ENCODE results near the gene IQCK. TPM values are rescaled to one million over a fixed set of nuclear protein-coding genes. Genes with fewer than 3 reads are reported as not detected.

Gene IQCK
- total RNA-seq, 1 donor from 2014 or later = 19.9 TPM

- Histone ChIP-seq H3K4me3 (ENCODE audit: low read depth, low read length) (no peak overlapping the region), H3K27me3 (ENCODE audit: control insufficient read depth, insufficient read depth, low read length) (no peaks in the 10 kb centered on the region), H3K36me3 (ENCODE audit: control insufficient read depth, insufficient read depth, low read length) (no peaks in the 10 kb centered on the region)
- no peak for DNase-seq (ENCODE audit: low read depth)
- TF ChIP-seq CTCF (IDR thresholded peaks at IDR 0.05; ENCODE audit: insufficient read depth, low read length, poor library complexity, severe bottlenecking) = no peak
Observed at GRCh38 chr16:19848756-19849155, 130.7 kb downstream of the IQCK start.

- Histone ChIP-seq H3K36me3 (ENCODE audit: control insufficient read depth, insufficient read depth, low read length) (no peaks in the 10 kb centered on the region), H3K4me3 (ENCODE audit: low read depth, low read length) (no peak overlapping the region), H3K27me3 (ENCODE audit: control insufficient read depth, insufficient read depth, low read length) (no peaks in the 10 kb centered on the region)
- TF ChIP-seq CTCF (IDR thresholded peaks at IDR 0.05; ENCODE audit: insufficient read depth, low read length, poor library complexity, severe bottlenecking) = no peak
- DNase-seq (ENCODE audit: low read depth) = no peak
Observed at GRCh38 chr16:19850131-19850817, 132.2 kb downstream of the IQCK start.

- H3K27me3 ChIP-seq (ENCODE audit: control insufficient read depth, insufficient read depth, low read length) = no peaks in the 10 kb centered on the region
- no peaks in the 10 kb centered on the region for H3K36me3 ChIP-seq (ENCODE audit: control insufficient read depth, insufficient read depth, low read length)
- no peak for TF ChIP-seq CTCF (IDR thresholded peaks at IDR 0.05; ENCODE audit: insufficient read depth, low read length, poor library complexity, severe bottlenecking)
- H3K4me3 ChIP-seq (ENCODE audit: low read depth, low read length) = no peak overlapping the region
- no peak for DNase-seq (ENCODE audit: low read depth)
Observed at GRCh38 chr16:19851476-19851875, 133.4 kb downstream of the IQCK start.

- Histone ChIP-seq H3K27me3 (ENCODE audit: control insufficient read depth, insufficient read depth, low read length) (no peaks in the 10 kb centered on the region), H3K36me3 (ENCODE audit: control insufficient read depth, insufficient read depth, low read length) (no peaks in the 10 kb centered on the region), H3K4me3 (ENCODE audit: low read depth, low read length) (no peak overlapping the region)
- no peak for DNase-seq (ENCODE audit: low read depth)
- no peak for TF ChIP-seq CTCF (IDR thresholded peaks at IDR 0.05; ENCODE audit: insufficient read depth, low read length, poor library complexity, severe bottlenecking)
Observed at GRCh38 chr16:19853132-19853741, 135.2 kb downstream of the IQCK start.

- no peak for TF ChIP-seq CTCF (IDR thresholded peaks at IDR 0.05; ENCODE audit: insufficient read depth, low read length, poor library complexity, severe bottlenecking)
- no peaks in the 10 kb centered on the region for H3K27me3 ChIP-seq (ENCODE audit: control insufficient read depth, insufficient read depth, low read length)
- H3K36me3 ChIP-seq (ENCODE audit: control insufficient read depth, insufficient read depth, low read length) = no peaks in the 10 kb centered on the region
- no peak for DNase-seq (ENCODE audit: low read depth)
- no peak overlapping the region for H3K4me3 ChIP-seq (ENCODE audit: low read depth, low read length)
Observed at GRCh38 chr16:19853742-19854542, 135.9 kb downstream of the IQCK start.

Measured in kidney epithelial cell (primary cell).